BE2C (cell line): ENCODE results near the gene ETS1.

Experiments
- DNase-seq: peaks from one replicate; pipeline ENCODE4 v3.0.0-alpha.2; 2020
- H3K27me3 ChIP-seq: fragments of 250-450 bp; sonication (Bioruptor Pico); 2 replicates; pipeline ENCODE4 v1.5.1; 2020; ENCODE audit warnings: mild to moderate bottlenecking
- H3K36me3 ChIP-seq: fragments of 250-450 bp; sonication (Bioruptor Pico); 2 replicates; pipeline ENCODE4 v1.5.1; 2020; ENCODE audit warnings: mild to moderate bottlenecking
- H3K4me1 ChIP-seq: fragments of 250-450 bp; sonication (Bioruptor Pico); 2 replicates; pipeline ENCODE4 v1.5.1; 2020
- H3K4me3 ChIP-seq: 2 replicates; pipeline ENCODE4 v1.5.1; 2011; ENCODE audit warnings: low read depth, low read length
- H3K9me3 ChIP-seq: fragments of 250-450 bp; sonication (Bioruptor Pico); 2 replicates; pipeline ENCODE4 v1.5.1; 2020
- TF ChIP-seq, protein P1 (sequence below): IDR thresholded peaks from 2 replicates; pipeline ENCODE4 v1.5.1; 2012; ENCODE audit warnings: mild to moderate bottlenecking, low read depth, low read length

ETS1 gene

GRCh38 chr11:128497776-128498095 lies 89.6 kb downstream of the ETS1 start:
- no peaks in the 10 kb centered on the region for H3K9me3 ChIP-seq
- no peaks in the 10 kb centered on the region for H3K36me3 ChIP-seq
- no peaks in the 10 kb centered on the region for H3K27me3 ChIP-seq
- TF ChIP-seq, protein P1, sequence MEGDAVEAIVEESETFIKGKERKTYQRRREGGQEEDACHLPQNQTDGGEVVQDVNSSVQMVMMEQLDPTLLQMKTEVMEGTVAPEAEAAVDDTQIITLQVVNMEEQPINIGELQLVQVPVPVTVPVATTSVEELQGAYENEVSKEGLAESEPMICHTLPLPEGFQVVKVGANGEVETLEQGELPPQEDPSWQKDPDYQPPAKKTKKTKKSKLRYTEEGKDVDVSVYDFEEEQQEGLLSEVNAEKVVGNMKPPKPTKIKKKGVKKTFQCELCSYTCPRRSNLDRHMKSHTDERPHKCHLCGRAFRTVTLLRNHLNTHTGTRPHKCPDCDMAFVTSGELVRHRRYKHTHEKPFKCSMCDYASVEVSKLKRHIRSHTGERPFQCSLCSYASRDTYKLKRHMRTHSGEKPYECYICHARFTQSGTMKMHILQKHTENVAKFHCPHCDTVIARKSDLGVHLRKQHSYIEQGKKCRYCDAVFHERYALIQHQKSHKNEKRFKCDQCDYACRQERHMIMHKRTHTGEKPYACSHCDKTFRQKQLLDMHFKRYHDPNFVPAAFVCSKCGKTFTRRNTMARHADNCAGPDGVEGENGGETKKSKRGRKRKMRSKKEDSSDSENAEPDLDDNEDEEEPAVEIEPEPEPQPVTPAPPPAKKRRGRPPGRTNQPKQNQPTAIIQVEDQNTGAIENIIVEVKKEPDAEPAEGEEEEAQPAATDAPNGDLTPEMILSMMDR = no peak
- DNase-seq = no peak
- 0 out of 2 replicates have a peak overlapping the region, but pooled peaks have one; percentile 23 for H3K4me3 ChIP-seq
- peaks cover 4% of the 10 kb centered on the region; the same call in 1 of the 2 replicates for H3K4me1 ChIP-seq

DNA sequence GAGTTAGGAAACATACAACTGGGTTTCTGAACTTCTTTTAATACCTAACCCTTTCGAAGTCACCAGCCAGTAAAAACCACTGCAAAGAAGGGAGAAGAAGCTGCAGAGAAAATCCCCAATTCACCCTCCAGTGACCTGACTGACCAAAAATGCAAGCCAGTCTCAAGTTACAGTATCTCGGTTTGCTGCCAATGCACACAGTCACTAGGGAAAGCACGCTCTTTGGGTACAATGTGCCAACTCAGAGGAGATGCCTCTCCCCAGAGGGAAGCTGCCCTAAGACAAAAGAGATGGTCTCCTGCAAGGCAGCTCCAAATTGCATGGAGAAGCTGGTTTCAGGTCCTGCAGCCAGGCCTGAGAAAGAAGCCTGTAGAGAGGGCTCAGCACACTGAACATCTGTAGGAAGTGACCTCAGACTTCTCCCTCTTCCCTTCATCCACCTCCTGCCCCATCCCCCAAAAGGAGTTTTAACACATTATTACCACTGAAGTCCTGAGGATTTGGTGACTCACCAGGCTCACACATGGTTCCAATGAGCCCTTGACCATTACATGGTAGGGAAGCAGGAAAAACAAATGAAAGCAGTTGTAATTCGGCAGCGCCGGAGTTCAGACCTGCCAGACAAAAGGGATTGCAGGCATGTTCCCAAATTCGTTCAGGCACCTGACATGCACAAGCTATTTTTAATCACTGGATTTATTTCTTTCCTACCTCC lies 90.1 kb downstream of the ETS1 start:
- H3K4me1 ChIP-seq = peaks cover 4% of the 10 kb centered on the region; the same call in 1 of the 2 replicates
- TF ChIP-seq, protein P1 = no peak
- H3K27me3 ChIP-seq = no peaks in the 10 kb centered on the region
- no peaks in the 10 kb centered on the region for H3K9me3 ChIP-seq
- H3K4me3 ChIP-seq = 0 out of 2 replicates have a peak overlapping the region, but pooled peaks have one; percentile 23
- no peak for DNase-seq
- no peaks in the 10 kb centered on the region for H3K36me3 ChIP-seq

- H3K4me1 ChIP-seq = peaks cover 4% of the 10 kb centered on the region; the same call in 1 of the 2 replicates
- no peak overlapping the region for H3K4me3 ChIP-seq
- no peaks in the 10 kb centered on the region for H3K36me3 ChIP-seq
- no peaks in the 10 kb centered on the region for H3K27me3 ChIP-seq
- TF ChIP-seq, protein P1 = no peak
- DNase-seq = no peak
- no peaks in the 10 kb centered on the region for H3K9me3 ChIP-seq
Measured at GRCh38 chr11:128496692-128497060, 90.7 kb downstream of the ETS1 start.

- Histone ChIP-seq H3K4me1 (peaks cover 4% of the 10 kb centered on the region; the same call in 1 of the 2 replicates), H3K4me3 (no peak overlapping the region), H3K9me3 (no peaks in the 10 kb centered on the region), H3K27me3 (no peaks in the 10 kb centered on the region), H3K36me3 (no peaks in the 10 kb centered on the region)
- DNase-seq = no peak
- TF ChIP-seq, protein P1 = no peak
Measured at GRCh38 chr11:128496249-128496648, 91.1 kb downstream of the ETS1 start.

DNA sequence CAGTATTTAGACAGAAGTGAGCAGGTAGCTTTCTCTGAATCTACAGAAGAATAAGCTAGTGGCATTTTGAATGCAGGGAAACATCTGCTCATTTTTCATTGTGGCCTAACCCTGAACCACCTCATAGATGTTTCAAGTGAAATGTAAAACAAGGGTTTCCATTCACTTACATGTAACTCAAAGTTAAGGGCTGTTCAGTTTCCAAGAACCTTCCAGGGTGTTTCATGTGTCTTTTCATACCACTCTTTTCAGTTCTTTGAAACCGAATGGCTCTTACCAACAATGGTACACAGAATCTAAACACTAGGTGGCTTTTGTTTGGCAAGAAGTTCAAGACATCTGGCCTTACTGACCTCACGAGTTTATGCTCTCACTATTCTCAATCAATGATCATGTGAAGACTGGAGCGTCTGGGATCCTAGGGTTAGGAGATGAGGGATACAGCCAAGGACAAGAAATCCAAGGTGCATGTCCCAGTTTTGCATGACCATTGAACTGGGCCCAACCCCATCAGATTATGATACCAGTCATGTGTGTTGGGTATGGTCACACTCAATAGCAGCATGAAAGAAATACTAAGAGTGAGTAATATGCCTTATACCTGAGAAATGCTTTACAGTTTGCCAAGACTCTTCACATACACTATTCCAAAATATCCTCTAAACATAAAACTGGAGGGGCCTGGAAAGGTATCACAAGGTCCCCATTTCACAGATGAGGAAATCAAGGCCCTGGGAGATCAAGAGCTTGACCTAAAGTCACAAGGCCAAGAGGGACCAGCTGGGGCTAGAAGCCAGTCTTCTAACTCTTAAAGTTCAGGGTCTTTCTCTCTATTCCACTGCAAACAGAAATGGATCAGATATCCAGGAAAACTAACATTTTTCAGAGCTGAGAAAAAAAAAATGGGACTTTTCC lies 92.7 kb downstream of the ETS1 start:
- TF ChIP-seq, protein P1 = no peak
- H3K9me3 ChIP-seq = no peaks in the 10 kb centered on the region
- H3K27me3 ChIP-seq = no peaks in the 10 kb centered on the region
- H3K4me1 ChIP-seq = peaks cover 4% of the 10 kb centered on the region; the same call in 1 of the 2 replicates
- no peak for DNase-seq
- H3K4me3 ChIP-seq = no peak overlapping the region
- no peaks in the 10 kb centered on the region for H3K36me3 ChIP-seq
